ENCODE data around the gene ZNF148. TPM values are rescaled to one million over a fixed set of nuclear protein-coding genes. Genes with fewer than 3 reads are reported as not detected.

Gene ZNF148
- total and polyA plus RNA-seq, 2 of the 4 experiments (the other 2 are of a cell fraction): 9.4 to 65.2 TPM

- CTCF ChIA-PET: no interaction called here
- H3K27me3 ChIP-seq (ENCODE audit: control insufficient read depth, insufficient read depth, low read length): peaks cover 21% of the 10 kb centered on the region
These were observed 167.1 kb downstream of the ZNF148 start for GRCh38 chr3:125207949-125208568.

More at GRCh38 chr3:125207949-125208568, 167.1 kb downstream of the ZNF148 start:
- Histone ChIP-seq H3K27ac (ENCODE audit: insufficient read depth, low read length) (no peak overlapping the region), H4K5ac (ENCODE audit: low read depth, low read length) (no peak overlapping the region), H4K91ac (ENCODE audit: insufficient read depth, low read depth, low read length) (no peak overlapping the region), H3K4ac (ENCODE audit: low read depth, low read length) (no peak overlapping the region), H3K14ac (replicated peaks; ENCODE audit: low read depth, low read length) (no peak overlapping the region), H4K8ac (ENCODE audit: low read depth in 2 of 2, low read length in 2 of 2) (no peak overlapping the region), H2AK9ac (replicated peaks; ENCODE audit: low read depth, low read length, poor library complexity) (no peak overlapping the region), H3K4me2 (ENCODE audit: low read depth, low read length) (no peak overlapping the region), H3K9me1 (ENCODE audit: insufficient read depth, low read length) (no peaks in the 10 kb centered on the region; the same call in 1 of the 2 replicates), H2AK5ac (ENCODE audit: low read depth, low read length) (no peak overlapping the region), H3K79me1 (ENCODE audit: low read depth in 1 of 2, low read length in 2 of 2) (no peaks in the 10 kb centered on the region), H3K23ac (ENCODE audit: low read depth, low read length) (no peak overlapping the region), H3K9ac (ENCODE audit: low read depth, low read length) (no peak overlapping the region), H2BK120ac (ENCODE audit: low read depth, low read length) (no peak overlapping the region), H2AFZ (replicated peaks; ENCODE audit: low read length, poor library complexity) (no peak overlapping the region), H4K20me1 (ENCODE audit: insufficient read depth, low read length) (no peaks in the 10 kb centered on the region), H3K9me3 (ENCODE audit: control insufficient read depth, insufficient read depth, low read length) (no peaks in the 10 kb centered on the region), H3K18ac (ENCODE audit: low read depth, low read length) (no peak overlapping the region), H2BK15ac (ENCODE audit: low read depth, low read length) (no peak overlapping the region), H3K4me1 (ENCODE audit: control insufficient read depth, insufficient read depth, low read length) (peaks cover 3% of the 10 kb centered on the region; the same call in 1 of the 2 replicates), H3K4me3 (ENCODE audit: insufficient read depth, low read depth, low read length) (no peak overlapping the region), H3K36me3 (ENCODE audit: control insufficient read depth, insufficient read depth, low read length) (no peaks in the 10 kb centered on the region), H3K56ac (ENCODE audit: extremely low read depth, insufficient read depth, low read length) (no peak overlapping the region), H2BK20ac (ENCODE audit: low read depth, low read length) (no peak overlapping the region), H2BK5ac (ENCODE audit: low read depth, low read length, poor library complexity, severe bottlenecking) (no peak overlapping the region)
- TF ChIP-seq CEBPB (IDR thresholded peaks at IDR 0.05; ENCODE audit: low read depth, low read length) (no peak), BHLHE40 (IDR thresholded peaks at IDR 0.05; ENCODE audit: low read depth, low read length) (no peak), MAFK (IDR thresholded peaks at IDR 0.05; ENCODE audit: low read depth, low read length) (0 out of 2 replicates have a peak, but pooled peaks have one; percentile 25), ELK1 (IDR thresholded peaks at IDR 0.05; ENCODE audit: borderline replicate concordance, low read depth, low read length) (no peak), RCOR1 (IDR thresholded peaks at IDR 0.05; ENCODE audit: insufficient replicate concordance, low read length) (no peak), RAD21 (IDR thresholded peaks at IDR 0.05; ENCODE audit: low read length) (no peak), NFE2L2 (IDR thresholded peaks at IDR 0.05; ENCODE audit: low read depth, low read length) (peak; percentile 77), SMC3 (IDR thresholded peaks at IDR 0.05; ENCODE audit: low read depth, low read length) (no peak)
- no CpG with 5 or more reads among the region's 1 CpG for WGBS, 2 experiments (ENCODE audit: extremely low coverage in 2 of 2, insufficient read length in 1 of 2)
- no peak for ATAC-seq (ENCODE audit: low read depth)
- DNase-seq: no peak
- POLR2A ChIA-PET (ENCODE audit: unreplicated experiment): no interaction called here
- intact Hi-C loops (cut with micrococcal nuclease): no loop called here
- BruUV-seq (replicated peaks): no TSS peak
- in situ Hi-C loops (cut with MboI; ENCODE audit: low sequenced_read_pairs): no loop called here
- dilution Hi-C loops (cut with HindIII; ENCODE audit: low sequenced_read_pairs, unreplicated experiment): no loop called here

Measured in IMR-90 (cell line).